Measurements from ENCODE around the gene GPR68.
"Not testable (repeated sequence)": the region's sequence is repeated elsewhere in the genome, so short reads cannot be mapped to it uniquely, and the experiment has no call there.

GPR68 gene

GRCh38 chr14:91187271-91187670 is 57.2 kb downstream of the GPR68 start:
- no peak for DNase-seq

GRCh38 chr14:91186515-91187066 is 57.9 kb downstream of the GPR68 start:
- DNase-seq: no peak

- DNase-seq: no peak
Observed at GRCh38 chr14:91185721-91186120, 58.8 kb downstream of the GPR68 start.

- DNase-seq: no peak
Observed at GRCh38 chr14:91184559-91184958, 59.9 kb downstream of the GPR68 start.

- DNase-seq: not testable (repeated sequence)
Observed at GRCh38 chr14:91182753-91183152, 61.8 kb downstream of the GPR68 start.
